ENCODE results near the gene ZNF750. TPM values are rescaled to one million over a fixed set of nuclear protein-coding genes. Genes with fewer than 3 reads are reported as not detected.

Gene ZNF750
- total and polyA plus RNA-seq, 8 donors: 0.38 to 3.4 (median 0.68) TPM

- TF ChIP-seq CTCF (IDR thresholded peaks at IDR 0.05): no peak
- intact Hi-C loops (cut with DNase I): no loop called here
- no peak for ATAC-seq
- Histone ChIP-seq H3K27me3 (no peaks in the 10 kb centered on the region), H3K9me3 (no peaks in the 10 kb centered on the region), H3K36me3 (peaks cover 0 to 2% of the 10 kb centered on the region in 2 donors), H3K4me1 (peaks cover 29 to 80% of the 10 kb centered on the region in 2 donors), H3K4me3 (no peak overlapping the region), H3K27ac (no peak overlapping the region)
- DNase-seq: peak in 1 of 4 donors; percentile 63
Measured at GRCh38 chr17:82884341-82884969, 44.6 kb upstream of the ZNF750 start.

GRCh38 chr17:82883419-82884031 is 43.7 kb upstream of the ZNF750 start:
- H3K27me3 ChIP-seq: no peaks in the 10 kb centered on the region
- no peak for ATAC-seq
- peak in 1 of 4 donors; percentile 66 for DNase-seq
- no peaks in the 10 kb centered on the region for H3K9me3 ChIP-seq
- peaks cover 0 to 3% of the 10 kb centered on the region in 2 donors for H3K36me3 ChIP-seq
- TF ChIP-seq CTCF (IDR thresholded peaks at IDR 0.05): no peak
- H3K27ac ChIP-seq: peak overlapping the region; percentile 59 to 67
- no peak overlapping the region for H3K4me3 ChIP-seq
- intact Hi-C loops (cut with DNase I): no loop called here
- peaks cover 38 to 86% of the 10 kb centered on the region in 2 donors for H3K4me1 ChIP-seq

- no peak for TF ChIP-seq CTCF (IDR thresholded peaks at IDR 0.05)
Measured at GRCh38 chr17:82882715-82883418, 43.0 kb upstream of the ZNF750 start.

GRCh38 chr17:82881900-82882714 is 42.3 kb upstream of the ZNF750 start:
- Histone ChIP-seq H3K27ac (peak overlapping the region; percentile 59 to 67), H3K9me3 (no peaks in the 10 kb centered on the region), H3K4me1 (peaks cover 50 to 89% of the 10 kb centered on the region in 2 donors), H3K27me3 (no peaks in the 10 kb centered on the region), H3K36me3 (peaks cover 0 to 3% of the 10 kb centered on the region in 2 donors), H3K4me3 (no peak overlapping the region)
- DNase-seq (peak in 2 of 4 donors; percentile 87 to 88), ATAC-seq (peak; percentile 58)
- intact Hi-C loops (cut with DNase I): no loop called here
- TF ChIP-seq CTCF (IDR thresholded peaks at IDR 0.05): no peak

More at GRCh38 chr17:82882715-82883418, 43.0 kb upstream of the ZNF750 start:
- intact Hi-C loops (cut with DNase I): no loop called here
- ATAC-seq (peak; percentile 72), DNase-seq (peak in 3 of 4 donors; percentile 58 to 86 (median 74))
- Histone ChIP-seq H3K27me3 (no peaks in the 10 kb centered on the region), H3K4me3 (no peak overlapping the region), H3K4me1 (peaks cover 44 to 87% of the 10 kb centered on the region in 2 donors), H3K36me3 (peaks cover 0 to 3% of the 10 kb centered on the region in 2 donors), H3K27ac (peak overlapping the region; percentile 59 to 67), H3K9me3 (no peaks in the 10 kb centered on the region)

Data from left lung (tissue), 10 donors.